ENCODE results near the gene CABP7.

DNA sequence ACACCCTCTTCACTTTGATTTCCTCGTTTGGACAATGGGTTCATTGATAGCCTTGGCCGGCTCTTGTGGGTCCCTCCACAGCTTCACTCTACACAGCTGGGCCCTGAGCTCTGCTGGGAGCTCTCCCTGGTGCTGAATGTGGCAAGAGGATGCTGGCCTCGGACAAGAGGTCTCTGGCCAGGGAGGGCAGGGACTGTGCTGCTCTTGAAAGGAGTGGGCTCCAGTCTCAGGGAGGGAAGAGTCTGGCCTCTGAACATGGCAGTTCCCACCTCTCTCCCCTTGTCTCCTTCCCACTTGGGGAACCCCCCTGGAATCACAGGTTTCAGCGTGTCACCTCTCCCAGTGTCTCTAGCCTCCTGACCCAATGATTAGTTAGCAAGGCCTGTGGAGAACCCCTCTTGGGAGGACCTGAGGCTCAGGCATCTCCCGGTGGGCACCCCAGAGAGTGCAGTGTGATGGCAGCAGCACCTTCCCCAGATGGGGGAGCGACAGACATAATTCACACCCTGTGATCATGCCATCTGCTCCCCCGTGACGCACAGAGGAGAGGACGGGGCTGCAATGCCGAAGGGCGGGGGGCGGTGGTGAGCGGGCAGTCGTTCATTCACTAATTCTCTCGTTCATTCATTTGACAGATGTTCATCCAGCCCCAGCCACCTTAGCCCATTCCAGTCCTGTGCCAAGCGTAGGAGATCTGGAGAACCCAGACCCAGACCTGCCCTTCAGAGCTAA is 2.8 kb upstream of the CABP7 start:
- TF ChIP-seq EP300 (IDR thresholded peaks at IDR 0.05): no peak
- TF ChIP-seq, protein P1, sequence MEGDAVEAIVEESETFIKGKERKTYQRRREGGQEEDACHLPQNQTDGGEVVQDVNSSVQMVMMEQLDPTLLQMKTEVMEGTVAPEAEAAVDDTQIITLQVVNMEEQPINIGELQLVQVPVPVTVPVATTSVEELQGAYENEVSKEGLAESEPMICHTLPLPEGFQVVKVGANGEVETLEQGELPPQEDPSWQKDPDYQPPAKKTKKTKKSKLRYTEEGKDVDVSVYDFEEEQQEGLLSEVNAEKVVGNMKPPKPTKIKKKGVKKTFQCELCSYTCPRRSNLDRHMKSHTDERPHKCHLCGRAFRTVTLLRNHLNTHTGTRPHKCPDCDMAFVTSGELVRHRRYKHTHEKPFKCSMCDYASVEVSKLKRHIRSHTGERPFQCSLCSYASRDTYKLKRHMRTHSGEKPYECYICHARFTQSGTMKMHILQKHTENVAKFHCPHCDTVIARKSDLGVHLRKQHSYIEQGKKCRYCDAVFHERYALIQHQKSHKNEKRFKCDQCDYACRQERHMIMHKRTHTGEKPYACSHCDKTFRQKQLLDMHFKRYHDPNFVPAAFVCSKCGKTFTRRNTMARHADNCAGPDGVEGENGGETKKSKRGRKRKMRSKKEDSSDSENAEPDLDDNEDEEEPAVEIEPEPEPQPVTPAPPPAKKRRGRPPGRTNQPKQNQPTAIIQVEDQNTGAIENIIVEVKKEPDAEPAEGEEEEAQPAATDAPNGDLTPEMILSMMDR (IDR thresholded peaks at IDR 0.05): no peak
- TF ChIP-seq POLR2AphosphoS5 (IDR thresholded peaks at IDR 0.05): no peak
